Endothelial cell of umbilical vein (primary cell): ENCODE results near the gene SIN3B. TPM values are rescaled to one million over a fixed set of nuclear protein-coding genes. Genes with fewer than 3 reads are reported as not detected.

ENCODE experiments used
- BruUV-seq: library from RNA; stranded (reverse); fragments of 400-500 nt; replicated peaks from 2 replicates; lab custom pipeline; 2021; lab: Mats Ljungman, UMichigan
- CTCF ChIA-PET: fragments of 300-600, 350-600 bp; sonication (Branson Sonifier 250); formaldehyde crosslinking; loops from one replicate; lab custom pipeline; 2021; ENCODE audit warnings: antibody characterized with exemption, inconsistent platforms; lab: Charles Lee
- POLR2A ChIA-PET: fragments of 300-600, 350-600 bp; sonication (Branson Sonifier 250); formaldehyde crosslinking; loops from one replicate; lab custom pipeline; 2021; ENCODE audit warnings: antibody characterized with exemption, inconsistent platforms; lab: Charles Lee
- DNase-seq: peaks from one replicate; pipeline ENCODE4 v3.0.0-alpha.2; 2011; ENCODE audit warnings: low read depth, low spot score
- FAIRE-seq: peaks from 2 replicates; lab custom pipeline; 2011; peaks lifted over from hg19 to GRCh38; lab: Jason Lieb, UNC
- H2AFZ ChIP-seq: 2 replicates; pipeline ENCODE4 v1.6.0; 2012; ENCODE audit warnings: low read depth, low read length, control low read depth, inconsistent platforms
- H3K27ac ChIP-seq: 2 replicates; pipeline ENCODE4 v1.5.1; 2011; ENCODE audit warnings: low read depth, mild to moderate bottlenecking, control low read depth, low read length, moderate library complexity; ENCODE audit not compliant: insufficient read depth
- H3K27me3 ChIP-seq, 2 experiments: 2 replicates each; pipeline versions ENCODE4 v1.6.0 to v1.6.1; 2011; ENCODE audit warnings: low read length in 2 of 2, mixed read lengths in 1 of 2; ENCODE audit not compliant: control insufficient read depth in 2 of 2, insufficient read depth in 2 of 2
- H3K36me3 ChIP-seq, 2 experiments: 2 replicates in 1 of 2; 3 replicates in 1 of 2; pipeline ENCODE4 v1.5.1; 2011; ENCODE audit warnings: low read length in 2 of 2, mild to moderate bottlenecking in 1 of 2, moderate library complexity in 1 of 2; ENCODE audit not compliant: control insufficient read depth in 2 of 2, insufficient read depth in 2 of 2; ENCODE audit errors: extremely low read depth in 1 of 2
- H3K4me1 ChIP-seq: 3 replicates; pipeline ENCODE4 v1.5.1; 2011; ENCODE audit warnings: mild to moderate bottlenecking, low read length; ENCODE audit not compliant: control insufficient read depth, insufficient read depth; ENCODE audit errors: extremely low read depth
- H3K4me2 ChIP-seq: 2 replicates; pipeline ENCODE4 v1.6.1; 2011; ENCODE audit warnings: low read length, control low read depth, mixed read lengths; ENCODE audit not compliant: insufficient read depth
- H3K4me3 ChIP-seq, 3 experiments: fragments of 200-600 bp in 1 of 3; sonication (generic), shearing (Covaris generic) in 1 of 3; replicated peaks in 1 of 3; 2 replicates each; pipeline ENCODE4 v1.5.1; 2011 to 2016; ENCODE audit warnings: control low read depth in 3 of 3, low read length in 3 of 3, mild to moderate bottlenecking in 2 of 3, inconsistent platforms in 1 of 3, low read depth in 1 of 3, moderate library complexity in 1 of 3; ENCODE audit not compliant: insufficient read depth in 1 of 3
- H3K79me2 ChIP-seq: 2 replicates; pipeline ENCODE4 v1.6.0; 2012; ENCODE audit warnings: low read length, inconsistent platforms; ENCODE audit not compliant: control insufficient read depth, insufficient read depth
- H3K9ac ChIP-seq: replicated peaks from 2 replicates; pipeline ENCODE3; 2011; ENCODE audit warnings: low read length, control low read depth; ENCODE audit not compliant: insufficient read depth; ENCODE audit errors: extremely low read depth
- H3K9me1 ChIP-seq: replicated peaks from 3 replicates; pipeline ENCODE4 v1.6.0; 2011; ENCODE audit warnings: mild to moderate bottlenecking, low read length; ENCODE audit not compliant: control insufficient read depth, insufficient read depth; ENCODE audit errors: extremely low read depth
- H3K9me3 ChIP-seq: replicated peaks from 2 replicates; pipeline ENCODE4 v1.5.1; 2012; ENCODE audit warnings: low read length, inconsistent platforms; ENCODE audit not compliant: control insufficient read depth, insufficient read depth
- H4K20me1 ChIP-seq: replicated peaks from 2 replicates; pipeline ENCODE3; 2011; ENCODE audit warnings: mild to moderate bottlenecking, low read length; ENCODE audit not compliant: control insufficient read depth, insufficient read depth; ENCODE audit errors: extremely low read depth
- CTCF ChIP-seq, 2 donors: IDR thresholded peaks; 1 replicate in 1 of 2; 2 replicates in 1 of 2; pipeline ENCODE4 v1.5.1; 2011; ENCODE audit warnings: low read length in 2 of 2, mild to moderate bottlenecking in 2 of 2, moderate library complexity in 2 of 2, control low read depth in 1 of 2, inconsistent platforms in 1 of 2, low read depth in 1 of 2; ENCODE audit not compliant: insufficient read depth in 1 of 2; ENCODE audit errors: extremely low read depth in 1 of 2
- EZH2 ChIP-seq: IDR thresholded peaks from 2 replicates; pipeline ENCODE4 v1.6.1; 2012; ENCODE audit warnings: borderline replicate concordance, low read depth, mild to moderate bottlenecking, moderate library complexity, low read length, inconsistent platforms; ENCODE audit not compliant: severe bottlenecking
- FOS ChIP-seq: IDR thresholded peaks from 2 replicates; pipeline ENCODE4 v1.6.1; 2011; ENCODE audit warnings: mild to moderate bottlenecking, low read length, moderate library complexity, borderline replicate concordance; ENCODE audit not compliant: insufficient read depth
- GATA2 ChIP-seq: IDR thresholded peaks from 2 replicates; pipeline ENCODE4 v1.7.0; 2011; ENCODE audit warnings: low read depth, mild to moderate bottlenecking, moderate library complexity, mixed read lengths, low read length; ENCODE audit not compliant: insufficient read length, insufficient read depth
- JUN ChIP-seq: IDR thresholded peaks from 2 replicates; pipeline ENCODE4 v1.6.1; 2011; ENCODE audit warnings: borderline replicate concordance, low read depth; ENCODE audit not compliant: insufficient read length, insufficient read depth
- MAX ChIP-seq: IDR thresholded peaks from 2 replicates; pipeline ENCODE4 v1.6.1; 2011; ENCODE audit not compliant: insufficient read depth, insufficient read length
- MYC ChIP-seq: IDR thresholded peaks from one replicate; pipeline ENCODE4 v1.6.1; 2011; ENCODE audit warnings: mild to moderate bottlenecking, low read depth, low read length
- POLR2A ChIP-seq: IDR thresholded peaks from 2 replicates; pipeline ENCODE4 v1.6.1; 2012; ENCODE audit warnings: low read depth, mild to moderate bottlenecking, control low read depth, low read length
- POLR2AphosphoS5 ChIP-seq: IDR thresholded peaks from 2 replicates; pipeline ENCODE4 v1.6.1; 2012; ENCODE audit warnings: low read depth, mild to moderate bottlenecking, control low read depth, low read length, moderate library complexity; ENCODE audit not compliant: insufficient read depth
- dilution Hi-C: fragments of 300-500 bp; cut with MboI; formaldehyde crosslinking; loops from one replicate; pipeline ENCODE4 v1.15.0; 2019; ENCODE audit warnings: low sequenced_read_pairs; ENCODE audit not compliant: extremely low pct_ligation_motif_present
- intact Hi-C: fragments of 100-400 bp; cut with micrococcal nuclease; formaldehyde crosslinking; loops from one replicate; pipeline ENCODE4 v1.10.0; 2022
- polyA plus RNA-seq, 4 experiments: library from polyadenylated mRNA; depleted of rRNA in 3 of 4; stranded (reverse) in 3 of 4; unstranded in 1 of 4; fragments of >200 nt; gene quantifications; 2 replicates each; pipeline versions ENCODE4 v1.2.1 to v1.2.3, GENCODE V29; 2011 to 2012; ENCODE audit warnings: missing spikeins in 1 of 4
- total RNA-seq: library from RNA; stranded (reverse); gene quantifications from 2 replicates; pipeline ENCODE4 v1.2.3, GENCODE V29; 2021

Gene SIN3B
- total and polyA plus RNA-seq, 2 donors (not counting 3 experiments of a cell fraction or from before 2014, with no cell fraction given): 46.2 to 75.0 TPM

GRCh38 chr19:16892436-16892835 is 63.2 kb downstream of the SIN3B start:
- Histone ChIP-seq H3K4me2 (no peak overlapping the region), H3K9me3 (no peaks in the 10 kb centered on the region), H3K36me3 (no peaks in the 10 kb centered on the region), H3K4me3 (no peak overlapping the region), H3K27ac (no peak overlapping the region), H3K4me1 (peaks cover 13% of the 10 kb centered on the region), H4K20me1 (no peaks in the 10 kb centered on the region), H3K9me1 (no peaks in the 10 kb centered on the region), H3K9ac (no peak overlapping the region), H3K27me3 (no peaks in the 10 kb centered on the region), H2AFZ (no peak overlapping the region), H3K79me2 (no peaks in the 10 kb centered on the region)
- no TSS peak for BruUV-seq
- ChIA-PET CTCF (no interaction called here), POLR2A (no interaction called here)
- TF ChIP-seq MYC: no peak
- TF ChIP-seq FOS: no peak
- no peak for TF ChIP-seq EZH2
- no peak for TF ChIP-seq POLR2AphosphoS5
- TF ChIP-seq MAX: no peak
- no peak for TF ChIP-seq JUN
- no peak for TF ChIP-seq GATA2
- no peak for TF ChIP-seq CTCF (IDR thresholded peaks at IDR 0.05; ENCODE audit: extremely low read depth in 1 of 2, insufficient read depth in 1 of 2, low read depth in 1 of 2, low read length in 2 of 2)
- no peak for TF ChIP-seq POLR2A
- DNase-seq (no peak), FAIRE-seq (no peak)
- intact Hi-C loops: no loop called here
- dilution Hi-C loops: no loop called here
